B cell (primary cell): ENCODE measurements around the gene ASIC4. TPM values are rescaled to one million over a fixed set of nuclear protein-coding genes. Genes with fewer than 3 reads are reported as not detected.

Source experiments
- ATAC-seq: fragments of 200-7000 bp; cut with Tn5 transposase; one replicate; pipeline ENCODE4 v1.10.0; 2021; ENCODE audit warnings: low read depth, mild to moderate bottlenecking, moderate number of reproducible peaks, moderate library complexity
- CTCF ChIA-PET: fragments of 350-600 bp; sonication (Branson Sonifier 250); formaldehyde crosslinking; loops from one replicate; lab custom pipeline; 2021; ENCODE audit warnings: antibody characterized with exemption, inconsistent platforms; lab: Charles Lee
- POLR2A ChIA-PET: fragments of 350-600 bp; sonication (Branson Sonifier 250); formaldehyde crosslinking; loops from one replicate; lab custom pipeline; 2021; ENCODE audit warnings: antibody characterized with exemption; lab: Charles Lee
- DNase-seq: peaks from one replicate; pipeline ENCODE4 v3.0.0; 2013
- H2AFZ ChIP-seq: 2 replicates; pipeline ENCODE4 v1.6.1; 2012; ENCODE audit warnings: mild to moderate bottlenecking, low read depth, low read length; ENCODE audit not compliant: insufficient read depth, poor library complexity, severe bottlenecking
- H3K27ac ChIP-seq, 2 donors: 1 replicate in 1 of 2; 2 replicates in 1 of 2; pipeline ENCODE4 v1.5.1; 2012 to 2013; ENCODE audit warnings: low read length in 2 of 2, mild to moderate bottlenecking in 2 of 2, moderate library complexity in 1 of 2
- H3K27me3 ChIP-seq, 4 experiments: fragments of 200-600 bp in 1 of 4; sonication (generic) in 1 of 4; replicated peaks in 1 of 4; 1 replicate in 2 of 4; 2 replicates in 2 of 4; pipeline versions ENCODE4 v1.6.1 to v1.7.0; 2013 to 2016; ENCODE audit warnings: low read length in 3 of 4, mild to moderate bottlenecking in 2 of 4, mixed read lengths in 1 of 4, moderate library complexity in 1 of 4; ENCODE audit not compliant: insufficient read depth in 4 of 4, control insufficient read depth in 3 of 4; ENCODE audit errors: control extremely low read depth in 1 of 4
- H3K36me3 ChIP-seq, 2 experiments: replicated peaks in 1 of 2; 1 replicate in 1 of 2; 2 replicates in 1 of 2; pipeline versions ENCODE4 v1.6.1 to v1.7.1; 2013; ENCODE audit warnings: low read length in 1 of 2; ENCODE audit not compliant: insufficient read depth in 2 of 2, control insufficient read depth in 1 of 2; ENCODE audit errors: control extremely low read depth in 1 of 2, extremely low read depth in 1 of 2
- H3K4me1 ChIP-seq, 2 donors: fragments of 200-600 bp in 1 of 2; sonication (generic) in 1 of 2; 1 replicate in 1 of 2; 2 replicates in 1 of 2; pipeline versions ENCODE4 v1.5.1 to v1.6.1; 2013 to 2017; ENCODE audit warnings: low read length in 2 of 2; ENCODE audit not compliant: control insufficient read depth in 2 of 2, insufficient read depth in 2 of 2
- H3K4me2 ChIP-seq: replicated peaks from 2 replicates; pipeline ENCODE3; 2012; ENCODE audit warnings: mild to moderate bottlenecking, low read depth, low read length; ENCODE audit not compliant: poor library complexity, severe bottlenecking
- H3K4me3 ChIP-seq, 5 experiments: fragments of 200-600 bp in 1 of 5; sonication (generic) in 1 of 5; 1 replicate in 3 of 5; 2 replicates in 2 of 5; pipeline versions ENCODE4 v1.5.1 to v1.7.0; 2011 to 2016; ENCODE audit warnings: low read length in 4 of 5, mild to moderate bottlenecking in 4 of 5, low read depth in 2 of 5, control low read depth in 1 of 5, moderate library complexity in 1 of 5; ENCODE audit not compliant: insufficient read depth in 1 of 5; ENCODE audit errors: control extremely low read depth in 1 of 5, extremely low read depth in 1 of 5
- H3K79me2 ChIP-seq: fragments of 200-600 bp; sonication (generic); one replicate; pipeline ENCODE4 v1.6.0; 2016; ENCODE audit warnings: low read length; ENCODE audit not compliant: control insufficient read depth, insufficient read depth
- H3K9ac ChIP-seq: fragments of 200-600 bp; sonication (generic); 2 replicates; pipeline ENCODE4 v1.6.1; 2017; ENCODE audit warnings: mild to moderate bottlenecking, low read length, moderate library complexity
- H3K9me3 ChIP-seq, 3 donors: one replicate each; pipeline versions ENCODE4 v1.6.1 to v1.7.1; 2013; ENCODE audit warnings: low read length in 2 of 3; ENCODE audit not compliant: control insufficient read depth in 2 of 3, insufficient read depth in 1 of 3; ENCODE audit errors: control extremely low read depth in 1 of 3
- H4K20me1 ChIP-seq: 2 replicates; pipeline ENCODE4 v1.6.0; 2012; ENCODE audit warnings: mild to moderate bottlenecking, low read length; ENCODE audit not compliant: insufficient read depth, control insufficient read depth, poor library complexity, severe bottlenecking
- H3K27ac Mint-ChIP-seq: one replicate; pipeline ENCODE4 v1.8.0; 2021; ENCODE audit warnings: mixed read lengths
- H3K27me3 Mint-ChIP-seq: one replicate; pipeline ENCODE4 v1.8.0; 2021; ENCODE audit warnings: mixed read lengths
- H3K4me1 Mint-ChIP-seq: one replicate; pipeline ENCODE4 v1.8.0; 2021; ENCODE audit warnings: mixed read lengths
- H3K4me3 Mint-ChIP-seq: one replicate; pipeline ENCODE4 v1.8.0; 2021; ENCODE audit warnings: mixed read lengths
- H3K9me3 Mint-ChIP-seq: one replicate; pipeline ENCODE4 v1.8.0; 2022; ENCODE audit warnings: mixed read lengths; ENCODE audit not compliant: insufficient read depth
- CTCF ChIP-seq: fragments of 200-600 bp; IDR thresholded peaks from one replicate; pipeline ENCODE4 v1.8.0; 2022; ENCODE audit warnings: antibody characterized with exemption, mild to moderate bottlenecking
- EZH2 ChIP-seq: IDR thresholded peaks from 2 replicates; pipeline ENCODE4 v1.6.1; 2012; ENCODE audit warnings: borderline replicate concordance, low read depth, mild to moderate bottlenecking, moderate library complexity, low read length; ENCODE audit not compliant: insufficient read depth, poor library complexity, severe bottlenecking
- WGBS: methylation state at CpG from one replicate; pipeline ENCODE4 v1.1.5; 2013; ENCODE audit warnings: missing lambda C conversion rate; ENCODE audit not compliant: insufficient coverage; 5-methylcytosine and 5-hydroxymethylcytosine counted together
- intact Hi-C: fragments of 100-400 bp; cut with micrococcal nuclease; formaldehyde crosslinking; loops from one replicate; pipeline ENCODE4 v1.10.0; 2022
- polyA plus RNA-seq: library from polyadenylated mRNA; depleted of rRNA; stranded (reverse); fragments of >200 nt; gene quantifications from 2 replicates; pipeline ENCODE4 v1.2.3, GENCODE V29; 2012
- total RNA-seq, 2 donors: library from RNA; stranded (reverse); fragments of 120-200 nt in 1 of 2; gene quantifications; 1 replicate in 1 of 2; 2 replicates in 1 of 2; pipeline versions ENCODE4 v1.2.3 to v1.2.4, GENCODE V29; 2013 to 2022

ASIC4 gene
- total and polyA plus RNA-seq, 2 donors (not counting 1 experiment from before 2014, with no cell fraction given): not detected

- no peaks in the 10 kb centered on the region for H3K36me3 ChIP-seq
- Mint-ChIP-seq H3K9me3 (no peaks in the 10 kb centered on the region), H3K4me3 (no peak overlapping the region), H3K4me1 (peaks cover 8% of the 10 kb centered on the region), H3K27ac (no peak overlapping the region), H3K27me3 (peaks cover 27% of the 10 kb centered on the region)
- intact Hi-C loops: no loop called here
- H3K4me1 ChIP-seq: peaks cover 9% of the 10 kb centered on the region in 2 donors
- no peak overlapping the region for H2AFZ ChIP-seq
- WGBS: 75% methylated on average over 9 of the region's 9 CpGs
- CTCF ChIA-PET: interaction anchor here (1.1 kb wide), 1 partner anchor 42 kb away, joined by 3 read pairs; no protein-coding TSS in a partner anchor
- H3K79me2 ChIP-seq: no peaks in the 10 kb centered on the region
- no peak overlapping the region for H3K9ac ChIP-seq
- H3K9me3 ChIP-seq: peaks cover 0 to 7% (median 0%) of the 10 kb centered on the region in 3 donors
- H3K27ac ChIP-seq: no peak overlapping the region
- POLR2A ChIA-PET: no interaction called here
- TF ChIP-seq CTCF: no peak
- no peak for TF ChIP-seq EZH2
- H3K4me3 ChIP-seq: no peak overlapping the region
- no peak overlapping the region for H3K4me2 ChIP-seq
- no peaks in the 10 kb centered on the region for H4K20me1 ChIP-seq
- ATAC-seq (no peak), DNase-seq (no peak)
- peaks cover 0 to 61% (median 8%) of the 10 kb centered on the region in 4 experiments for H3K27me3 ChIP-seq
Observed at GRCh38 chr2:219536967-219537366, 22.7 kb downstream of the ASIC4 start.

GRCh38 chr2:219537657-219538488 lies 23.6 kb downstream of the ASIC4 start:
- Histone ChIP-seq H4K20me1 (no peaks in the 10 kb centered on the region), H3K4me3 (no peak overlapping the region), H3K27ac (no peak overlapping the region), H3K9ac (no peak overlapping the region), H3K79me2 (no peaks in the 10 kb centered on the region), H3K9me3 (peaks cover 0 to 12% (median 0%) of the 10 kb centered on the region in 3 donors), H3K4me1 (peaks cover 18% of the 10 kb centered on the region in 2 donors), H2AFZ (no peak overlapping the region), H3K36me3 (no peaks in the 10 kb centered on the region), H3K4me2 (no peak overlapping the region), H3K27me3 (peaks cover 0 to 66% (median 12%) of the 10 kb centered on the region in 4 experiments)
- ChIA-PET POLR2A (no interaction called here), CTCF (interaction anchor here (0.6 to 1.0 kb wide), 2 partner anchors 8 to 23 kb away, joined by 3 to 5 read pairs; no protein-coding TSS in a partner anchor)
- no peak for TF ChIP-seq CTCF
- no peak for TF ChIP-seq EZH2
- WGBS: 76% methylated on average over 7 of the region's 15 CpGs
- Mint-ChIP-seq H3K4me1 (peaks cover 17% of the 10 kb centered on the region), H3K9me3 (no peaks in the 10 kb centered on the region), H3K4me3 (no peak overlapping the region), H3K27me3 (peaks cover 23% of the 10 kb centered on the region), H3K27ac (no peak overlapping the region)
- intact Hi-C loops: no loop called here
- DNase-seq: no peak
- ATAC-seq: no peak
